IPS DF 19.7 (cell line): Measurements from ENCODE around the gene AUH.
"Not testable (repeated sequence)": the region's sequence is repeated elsewhere in the genome, so short reads cannot be mapped to it uniquely, and the experiment has no call there.

Source experiments
- DNase-seq: peaks from one replicate; pipeline ENCODE4 v3.0.0-alpha.2; 2013; ENCODE audit warnings: low read depth, low spot score

Gene AUH

GRCh38 chr9:91361291-91362050, at the start of gene AUH:
Gene AUH, minus strand, starts transcription at chr9:91361918. Its CDS starts 29 bp downstream, at chr9:91361889.
- DNase-seq: no peak

- DNase-seq: no peak
Observed at GRCh38 chr9:91411096-91411771, 49.5 kb upstream of the AUH start.

- DNase-seq: no peak
Observed at GRCh38 chr9:91410161-91410560, 48.4 kb upstream of the AUH start.

GRCh38 chr9:91408475-91408874, 46.8 kb upstream of the AUH start:
- DNase-seq: no peak

GRCh38 chr9:91407580-91408318, 46.0 kb upstream of the AUH start:
- DNase-seq: no peak

GRCh38 chr9:91405343-91406077, 43.8 kb upstream of the AUH start:
- DNase-seq: no peak

- DNase-seq: no peak
Observed at GRCh38 chr9:91403665-91404543, 42.2 kb upstream of the AUH start.

- no peak for DNase-seq
Observed at GRCh38 chr9:91398926-91399325, 37.2 kb upstream of the AUH start.

- DNase-seq: no peak
Observed at GRCh38 chr9:91395553-91396471, 34.1 kb upstream of the AUH start.

GRCh38 chr9:91395106-91395552, 33.4 kb upstream of the AUH start:
- DNase-seq: no peak

- no peak for DNase-seq
Observed at GRCh38 chr9:91393826-91394225, 32.1 kb upstream of the AUH start.

- DNase-seq: no peak
Observed at GRCh38 chr9:91392435-91392834, 30.7 kb upstream of the AUH start.

- no peak for DNase-seq
Observed at GRCh38 chr9:91391818-91392217, 30.1 kb upstream of the AUH start.

- DNase-seq: no peak
Observed at GRCh38 chr9:91391412-91391811, 29.7 kb upstream of the AUH start.

GRCh38 chr9:91389686-91390085, 28.0 kb upstream of the AUH start:
- not testable (repeated sequence) for DNase-seq

- DNase-seq: no peak
Observed at GRCh38 chr9:91386765-91387164, 25.0 kb upstream of the AUH start.

- DNase-seq: no peak
Observed at GRCh38 chr9:91384954-91385353, 23.2 kb upstream of the AUH start.

- DNase-seq: no peak
Observed at GRCh38 chr9:91383577-91383976, 21.9 kb upstream of the AUH start.

- no peak for DNase-seq
Observed at GRCh38 chr9:91382298-91382697, 20.6 kb upstream of the AUH start.

- no peak for DNase-seq
Observed at GRCh38 chr9:91379426-91379825, 17.7 kb upstream of the AUH start.
